Middle frontal gyrus (tissue), 1 donor: Measurements from ENCODE around the gene TMEM134.

Experiments
- DNase-seq: peaks from one replicate; pipeline ENCODE4 v3.0.0-alpha.2; 2015; ENCODE audit warnings: low spot score; ENCODE audit errors: extremely low spot score

TMEM134 gene

GRCh38 chr11:67500831-67501715 is 32.0 kb upstream of the TMEM134 start:
- DNase-seq: no peak

- DNase-seq: no peak
Observed at GRCh38 chr11:67500484-67500821, 31.4 kb upstream of the TMEM134 start.

DNA sequence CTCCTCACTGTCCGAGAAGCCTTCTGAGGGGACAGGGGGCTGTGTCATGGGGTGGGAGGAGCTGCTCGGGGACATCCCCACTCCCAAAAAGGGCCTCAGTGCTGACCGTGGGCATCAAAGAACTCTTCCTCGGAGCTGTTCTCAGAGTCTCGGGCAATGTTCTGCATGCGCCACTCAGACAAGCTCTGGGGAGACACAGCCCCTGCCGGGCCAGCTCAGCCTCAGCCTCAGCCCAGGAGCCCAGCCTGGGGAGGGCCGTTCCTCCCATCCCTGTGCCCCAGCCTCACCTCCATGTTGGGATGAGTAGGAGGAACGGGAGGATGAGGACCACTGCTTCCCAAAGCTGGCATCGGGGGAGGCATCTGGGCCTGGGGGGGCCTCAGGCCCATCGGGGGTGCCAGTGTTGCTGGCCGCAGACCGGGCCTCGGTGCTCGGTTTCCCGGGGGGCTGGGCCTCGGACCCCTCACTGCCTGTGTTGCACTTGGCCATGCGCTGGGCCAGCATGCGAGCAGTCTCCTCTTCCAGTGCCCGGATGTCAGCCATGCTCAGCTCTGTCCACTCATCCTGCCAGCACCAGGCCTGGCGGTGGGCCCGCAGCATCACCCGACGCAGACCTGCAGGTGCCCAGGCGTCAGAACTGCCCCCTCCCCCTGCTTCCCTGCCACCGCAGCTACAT is 30.9 kb upstream of the TMEM134 start:
- DNase-seq: no peak

DNA sequence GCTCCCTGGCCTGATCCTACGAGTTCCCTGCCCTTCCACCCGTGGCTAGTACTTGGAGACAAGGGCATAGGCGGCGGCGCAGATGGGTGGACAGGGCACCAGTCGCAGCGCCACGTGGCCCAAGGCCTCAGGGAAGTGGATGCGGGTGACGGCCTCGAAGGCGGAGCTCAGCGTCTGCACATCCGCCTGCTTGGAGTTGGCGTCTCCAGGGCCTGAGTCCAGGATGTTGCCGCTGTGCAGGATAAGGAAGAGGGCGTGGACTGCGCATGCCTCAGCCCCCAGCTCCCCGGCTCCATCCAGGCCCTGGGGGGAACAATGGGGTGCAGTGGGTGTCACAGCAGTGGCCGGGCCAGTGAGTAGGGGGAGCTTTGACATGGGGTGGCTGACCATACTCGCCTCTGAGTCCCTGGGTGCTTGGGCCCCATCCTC is 29.5 kb upstream of the TMEM134 start:
- no peak for DNase-seq

DNA sequence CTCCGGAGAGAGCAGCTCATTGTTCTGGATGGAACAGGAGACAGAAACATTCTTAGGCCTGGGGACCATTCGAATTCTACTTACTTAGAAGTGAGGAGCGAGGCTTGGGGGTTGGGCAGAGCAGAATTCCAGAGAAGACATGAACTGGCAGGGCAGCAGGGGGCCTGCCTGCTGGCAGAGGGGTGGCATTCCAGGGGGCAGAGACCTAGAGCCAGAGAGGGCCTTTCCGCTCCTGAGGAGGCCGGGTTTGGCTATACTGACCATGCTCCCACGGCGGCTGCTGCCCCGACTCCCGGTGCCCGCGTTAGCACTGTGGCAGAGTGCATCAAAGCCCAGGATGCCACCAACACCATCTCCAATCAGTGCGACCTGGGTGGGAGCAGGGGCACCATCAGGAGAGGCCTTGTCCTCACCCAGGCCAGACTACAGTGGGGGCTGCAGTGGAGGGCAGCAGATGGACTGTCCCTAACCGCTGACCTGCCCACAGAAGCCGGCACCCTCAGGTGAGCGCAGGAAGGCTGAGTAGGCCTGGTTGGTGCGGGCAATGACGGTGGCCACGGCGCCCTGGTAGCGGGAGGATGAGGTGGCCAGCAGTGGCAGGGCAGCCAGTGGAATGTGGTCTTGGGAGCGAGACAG is 28.7 kb upstream of the TMEM134 start:
- DNase-seq: no peak

- DNase-seq: no peak
Observed at GRCh38 chr11:67496113-67496512, 27.1 kb upstream of the TMEM134 start.

DNA sequence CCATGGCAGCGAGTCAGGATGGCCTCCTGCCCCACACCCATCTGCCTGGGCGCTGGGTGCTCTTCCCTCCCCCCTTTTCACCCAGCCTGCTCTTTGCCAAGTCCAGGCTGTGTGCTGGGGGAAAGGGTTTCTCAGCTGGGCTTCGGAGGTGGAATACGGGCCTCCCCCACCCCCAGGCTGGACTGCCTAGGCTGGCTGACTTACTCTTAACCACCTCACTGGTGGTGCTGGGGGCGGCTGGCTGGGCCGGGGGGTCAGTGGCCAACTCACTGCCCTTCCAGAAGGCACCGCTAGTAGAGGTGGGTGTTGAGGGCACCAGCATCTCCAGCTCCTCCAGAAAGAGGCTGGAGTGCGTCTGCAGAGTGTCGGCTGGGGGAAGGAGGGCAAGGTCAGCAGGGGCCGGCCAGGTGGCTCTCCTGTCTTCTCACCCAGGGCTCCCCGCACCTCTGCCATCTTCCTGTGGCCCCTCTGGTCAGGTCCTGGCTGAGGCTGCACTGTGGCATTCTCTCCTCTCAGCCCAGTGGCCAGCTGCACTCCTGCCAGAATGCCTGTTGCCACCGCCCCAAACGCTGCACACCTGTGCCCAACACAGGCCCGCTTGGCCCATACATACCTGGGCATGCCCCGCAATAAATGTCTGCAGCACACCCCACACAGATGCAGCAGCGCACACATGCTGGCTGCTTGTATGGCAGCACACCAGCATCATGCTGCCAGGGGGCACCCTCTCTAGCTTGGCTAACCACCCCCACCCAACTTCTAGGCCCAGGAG is 26.4 kb upstream of the TMEM134 start:
- DNase-seq: no peak

DNA sequence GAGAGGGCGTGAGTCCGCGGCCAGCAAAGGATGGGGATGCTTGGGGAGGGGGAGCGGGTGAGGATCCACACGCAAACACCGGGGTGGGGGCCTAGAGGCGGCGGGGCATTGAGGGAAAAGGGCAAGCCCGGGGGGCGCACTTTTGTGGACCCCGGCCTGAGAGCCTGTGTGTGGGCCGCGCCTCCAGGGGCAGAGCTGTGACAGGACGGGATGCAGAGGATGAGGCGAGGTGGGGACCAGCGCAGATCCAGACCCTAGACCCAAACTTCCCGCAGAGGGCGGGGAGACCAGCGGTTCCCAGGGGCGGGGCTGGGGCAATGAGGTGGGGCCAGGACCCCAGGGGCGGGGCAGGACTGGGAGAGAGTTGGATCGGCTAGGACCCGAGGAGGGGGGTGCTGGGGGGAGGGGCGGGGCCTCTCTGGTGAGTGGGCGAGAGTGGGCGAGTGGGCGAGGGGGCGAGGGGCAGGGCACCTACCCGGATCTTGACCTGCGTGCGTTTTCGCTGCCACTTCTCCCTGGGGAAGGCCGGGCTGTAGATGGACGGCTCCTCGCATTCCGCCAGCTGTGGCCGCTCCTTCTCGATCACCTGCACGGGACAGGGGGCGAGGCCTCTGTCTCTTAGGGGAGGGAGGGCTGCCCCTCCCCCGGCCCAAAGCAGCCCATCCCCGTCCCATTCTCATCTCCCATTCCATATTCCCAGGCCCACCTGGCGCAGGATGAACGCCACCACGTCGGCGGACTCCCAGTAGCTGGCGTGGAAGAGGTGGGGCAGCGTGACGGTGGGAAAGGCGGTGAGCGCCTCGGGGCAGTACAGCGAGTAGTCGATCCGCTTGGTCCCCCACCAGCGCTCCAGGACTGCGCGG is 25.6 kb upstream of the TMEM134 start:
- DNase-seq: no peak

DNA sequence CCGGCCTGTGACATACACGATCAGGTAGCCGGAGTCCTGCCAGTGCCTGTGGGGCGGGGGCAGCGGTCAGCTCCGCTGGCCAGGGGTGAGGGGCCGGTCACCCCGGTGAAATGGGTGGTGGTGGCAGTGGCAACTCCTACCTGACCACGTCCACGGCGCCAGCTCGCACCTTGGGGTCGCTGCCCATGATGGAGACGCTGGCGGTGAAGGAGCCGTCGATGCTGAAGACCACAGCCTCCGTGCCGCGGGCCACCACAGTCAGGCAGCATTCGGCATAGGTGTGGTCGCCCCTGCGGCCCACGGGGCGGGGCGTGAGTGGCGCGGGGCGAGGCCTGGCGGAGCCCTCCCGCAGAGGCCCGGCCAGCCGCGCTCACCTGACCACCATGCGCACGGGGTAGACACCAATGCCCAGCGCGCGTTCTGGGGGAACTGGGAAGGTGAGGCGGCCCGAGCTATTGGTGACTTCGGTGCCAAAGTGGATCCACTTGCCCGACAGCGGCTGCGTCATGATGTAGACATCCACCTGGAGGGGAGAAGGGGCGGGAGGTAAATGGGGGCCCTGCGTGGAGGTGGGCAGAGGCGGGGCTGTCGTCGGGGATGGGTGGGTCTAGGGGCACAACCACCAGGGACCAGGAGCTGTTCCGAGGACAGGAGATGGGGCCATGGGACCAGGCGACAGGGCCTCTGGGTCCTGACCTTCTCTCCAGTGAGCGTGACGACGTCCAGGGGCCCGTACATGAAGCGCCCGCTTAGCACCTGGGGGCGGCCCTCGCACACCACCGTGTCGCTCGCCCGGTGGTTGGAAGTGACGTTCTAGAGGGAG is 24.7 kb upstream of the TMEM134 start:
- DNase-seq: no peak

- DNase-seq: no peak
Observed at GRCh38 chr11:67492801-67493547, 23.9 kb upstream of the TMEM134 start.

GRCh38 chr11:67492069-67492727 is 23.1 kb upstream of the TMEM134 start:
- DNase-seq: no peak

DNA sequence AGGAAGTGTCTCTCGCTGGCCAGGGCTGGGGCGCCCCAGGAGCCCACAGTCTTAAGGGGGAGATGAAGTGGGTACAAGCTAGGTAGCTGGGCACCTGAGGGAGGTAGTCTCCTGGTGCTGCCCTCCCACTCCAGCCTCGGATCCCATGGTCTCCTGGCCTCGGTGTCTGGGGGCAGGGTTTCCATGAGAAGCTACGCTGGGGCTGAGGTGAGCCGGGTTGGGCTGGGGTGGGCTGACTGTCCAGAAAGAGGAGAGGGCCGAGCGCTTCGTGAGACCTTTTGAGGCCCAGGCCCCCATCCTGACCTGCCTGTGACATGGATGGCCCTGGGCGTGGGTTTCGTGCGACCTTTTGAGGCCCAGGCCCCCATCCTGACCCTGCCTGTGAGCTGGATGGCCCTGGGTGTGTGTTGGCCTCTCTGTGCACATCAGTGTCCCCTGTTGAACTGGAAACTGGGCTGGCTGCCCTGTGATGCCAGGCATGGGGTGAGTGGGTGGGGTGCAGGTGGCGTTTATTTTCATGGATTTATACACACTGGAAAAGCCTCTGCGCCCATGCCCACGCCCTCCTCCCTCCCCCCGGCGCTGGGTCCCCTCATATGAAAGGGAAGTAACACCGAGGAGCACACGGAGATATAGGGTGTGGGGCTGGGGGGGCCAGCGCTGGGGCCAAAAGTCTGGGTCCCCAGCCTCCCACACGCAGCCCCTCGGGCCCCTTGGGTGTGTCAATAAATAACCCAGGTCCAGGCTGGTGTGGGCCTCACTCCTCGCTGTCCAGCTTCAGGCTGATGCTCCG is 22.4 kb upstream of the TMEM134 start:
- no peak for DNase-seq

- no peak for DNase-seq
Observed at GRCh38 chr11:67490727-67491065, 21.6 kb upstream of the TMEM134 start.

- no peak for DNase-seq
Observed at GRCh38 chr11:67489885-67490726, 21.1 kb upstream of the TMEM134 start.

DNA sequence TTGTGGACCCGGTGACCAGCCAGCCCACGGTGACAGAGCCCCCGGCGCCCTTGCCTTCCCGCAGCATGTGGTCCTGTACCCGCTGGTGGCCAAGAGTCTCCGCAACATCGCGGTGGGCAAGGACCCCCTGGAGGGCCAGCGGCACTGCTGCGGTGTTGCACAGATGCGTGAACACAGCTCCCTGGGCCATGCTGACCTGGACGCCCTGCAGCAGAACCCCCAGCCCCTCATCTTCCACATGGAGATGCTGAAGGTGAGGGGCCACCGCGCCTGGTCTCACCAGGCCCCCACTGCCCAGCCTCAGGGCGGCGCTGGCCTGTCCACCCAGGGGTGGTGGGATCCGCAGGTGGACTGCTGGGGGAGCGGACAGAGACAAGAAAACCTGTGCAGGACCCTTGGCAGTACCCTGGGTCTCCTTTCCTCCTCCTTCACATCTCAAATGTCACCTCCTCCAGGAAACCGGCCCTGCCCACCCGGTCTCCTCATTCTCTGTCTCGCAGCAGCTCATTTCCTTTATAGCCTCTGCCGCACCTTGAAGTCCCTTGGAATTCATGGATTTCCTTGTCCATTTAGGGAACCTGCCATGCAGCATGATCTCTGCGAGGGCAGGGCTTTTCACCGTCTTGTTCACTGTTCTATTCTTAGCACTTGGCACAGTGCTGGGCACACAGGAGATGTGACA is 20.3 kb upstream of the TMEM134 start:
- no peak for DNase-seq

DNA sequence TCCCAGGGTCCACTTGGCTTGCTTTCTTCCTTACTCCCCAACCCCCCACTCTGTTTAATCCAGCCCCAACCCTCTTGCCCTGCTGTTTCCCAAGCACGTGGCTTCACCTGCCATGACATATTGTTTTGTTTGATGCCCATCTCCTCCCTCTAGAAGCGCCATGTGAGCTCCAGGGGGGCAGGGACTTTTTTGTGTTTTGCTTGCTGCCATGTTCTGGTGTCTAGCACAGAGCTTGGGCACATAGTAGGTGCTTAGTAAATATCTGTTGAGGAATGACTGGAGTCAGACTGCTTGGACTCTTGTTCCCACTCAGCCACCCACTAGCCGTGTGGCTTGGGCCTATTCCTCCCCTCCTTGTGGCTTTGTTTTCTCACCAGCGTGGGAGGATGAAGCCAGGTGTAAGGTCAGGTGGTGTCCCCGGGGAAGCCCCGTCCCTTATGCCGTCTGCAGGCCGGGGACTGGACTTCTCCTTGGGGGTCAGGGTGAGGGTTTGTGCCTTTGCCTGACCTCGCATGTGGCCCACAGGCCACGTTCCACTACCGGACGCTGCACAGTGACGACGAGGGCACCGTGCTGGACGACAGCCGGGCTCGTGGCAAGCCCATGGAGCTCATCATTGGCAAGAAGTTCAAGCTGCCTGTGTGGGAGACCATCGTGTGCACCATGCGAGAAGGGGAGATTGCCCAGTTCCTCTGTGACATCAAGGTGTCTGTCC is 17.6 kb upstream of the TMEM134 start:
- DNase-seq: no peak
